GM23338 (cell line): ENCODE measurements around the gene CNOT1. TPM values are rescaled to one million over a fixed set of nuclear protein-coding genes. Genes with fewer than 3 reads are reported as not detected.

Experiments
- ATAC-seq: fragments of 200-7000 bp; cut with Tn5 transposase; 3 replicates; pipeline ENCODE4 v1.9.1; 2020
- DNase-seq: peaks from one replicate; pipeline ENCODE4 v3.0.0-alpha.2; 2015; ENCODE audit warnings: low spot score
- H2AFZ ChIP-seq: fragments of 200-600 bp; sonication (generic); 2 replicates; pipeline ENCODE4 v1.8.0; 2016; ENCODE audit warnings: antibody characterized with exemption, mild to moderate bottlenecking, moderate library complexity
- H3F3A ChIP-seq: fragments of 200-600 bp; sonication (generic); replicated peaks from 2 replicates; pipeline ENCODE4 v1.8.0; 2017; ENCODE audit warnings: antibody characterized with exemption, mixed run types, low read depth
- H3K27ac ChIP-seq: fragments of 200-600 bp; sonication (generic); 2 replicates; pipeline ENCODE4 v1.6.1; 2016; ENCODE audit warnings: low read depth
- H3K27me3 ChIP-seq: fragments of 200-600 bp; sonication (generic); 2 replicates; pipeline ENCODE4 v1.8.0; 2016; ENCODE audit warnings: mild to moderate bottlenecking, mixed run types, moderate library complexity; ENCODE audit not compliant: insufficient read depth
- H3K36me3 ChIP-seq: fragments of 200-600 bp; sonication (generic); 2 replicates; pipeline ENCODE4 v1.8.0; 2016; ENCODE audit warnings: mild to moderate bottlenecking; ENCODE audit not compliant: insufficient read depth
- H3K4me1 ChIP-seq: fragments of 200-600 bp; sonication (generic); 2 replicates; pipeline ENCODE4 v1.8.0; 2016; ENCODE audit warnings: mild to moderate bottlenecking, moderate library complexity; ENCODE audit not compliant: insufficient read depth
- H3K4me2 ChIP-seq: fragments of 200-600 bp; sonication (generic); 2 replicates; pipeline ENCODE4 v1.7.1; 2017; ENCODE audit warnings: mixed run types
- H3K4me3 ChIP-seq: fragments of 200-600 bp; sonication (generic); 2 replicates; pipeline ENCODE4 v1.6.1; 2016; ENCODE audit warnings: mixed run types
- H3K79me2 ChIP-seq: fragments of 200-600 bp; sonication (generic); replicated peaks from 2 replicates; pipeline ENCODE4 v1.8.0; 2017; ENCODE audit warnings: mild to moderate bottlenecking; ENCODE audit not compliant: insufficient read depth
- H3K9me2 ChIP-seq: fragments of 200-600 bp; sonication (generic); 2 replicates; pipeline ENCODE4 v1.8.0; 2017; ENCODE audit not compliant: insufficient read depth
- H4K20me1 ChIP-seq: fragments of 200-600 bp; sonication (generic); replicated peaks from 2 replicates; pipeline ENCODE4 v1.8.0; 2017; ENCODE audit warnings: mild to moderate bottlenecking; ENCODE audit not compliant: insufficient read depth
- H3K27ac Mint-ChIP-seq: 2 replicates; pipeline ENCODE4 v1.8.0; 2020; ENCODE audit warnings: inconsistent platforms, mild to moderate bottlenecking, moderate library complexity, mixed read lengths
- H3K27me3 Mint-ChIP-seq: 3 replicates; pipeline ENCODE4 v1.8.0; 2022; ENCODE audit warnings: low read depth, mild to moderate bottlenecking, moderate library complexity, mixed read lengths, inconsistent platforms; ENCODE audit not compliant: insufficient read depth, poor library complexity
- H3K36me3 Mint-ChIP-seq: 3 replicates; pipeline ENCODE4 v1.8.0; 2021; ENCODE audit warnings: low read depth, mild to moderate bottlenecking, inconsistent platforms, moderate library complexity, mixed read lengths
- H3K4me1 Mint-ChIP-seq: 3 replicates; pipeline ENCODE4 v1.8.0; 2020; ENCODE audit warnings: mild to moderate bottlenecking, inconsistent platforms, mixed read lengths
- H3K4me3 Mint-ChIP-seq: 3 replicates; pipeline ENCODE4 v1.8.0; 2021; ENCODE audit warnings: moderate library complexity, mild to moderate bottlenecking, inconsistent platforms, mixed read lengths
- H3K9me3 Mint-ChIP-seq: 3 replicates; pipeline ENCODE4 v1.8.0; 2020; ENCODE audit warnings: moderate library complexity, mild to moderate bottlenecking, inconsistent platforms, mixed read lengths
- CREB1 ChIP-seq: fragments of 250-450 bp; sonication (Bioruptor Pico); IDR thresholded peaks from 2 replicates; pipeline ENCODE4 v1.5.0; 2020; ENCODE audit warnings: low read depth, mild to moderate bottlenecking, moderate library complexity
- EZH2phosphoT487 ChIP-seq: fragments of 200-600 bp; sonication (generic); IDR thresholded peaks from one replicate; pipeline ENCODE4 v1.8.1; 2018; ENCODE audit warnings: antibody characterized with exemption; ENCODE audit not compliant: unreplicated experiment
- ZNF114 ChIP-seq: fragments of 250-450 bp; sonication (Bioruptor Pico); IDR thresholded peaks from 2 replicates; pipeline ENCODE4 v1.5.0; 2020; ENCODE audit warnings: mild to moderate bottlenecking, moderate library complexity
- ZNF331 ChIP-seq: fragments of 250-450 bp; sonication (Bioruptor Pico); IDR thresholded peaks from 2 replicates; pipeline ENCODE4 v1.5.0; 2020; ENCODE audit warnings: low read depth, mild to moderate bottlenecking, moderate library complexity
- polyA plus RNA-seq: library from polyadenylated mRNA; unstranded; fragments of >200 nt; fragmentation: Nextera tagmentation; extraction: Ambion mirVana; gene quantifications from 2 replicates; pipeline ENCODE4 v1.2.1, GENCODE V29; 2016
- total RNA-seq: library from RNA; depleted of rRNA; stranded (reverse); fragments of >200 nt; shearing (Covaris generic); gene quantifications from 2 replicates; pipeline ENCODE4 v1.2.3, GENCODE V29; 2014
- TF ChIP-seq, protein P1 (sequence below): fragments of 250-450 bp; sonication (Bioruptor Pico); IDR thresholded peaks from 2 replicates; pipeline ENCODE4 v1.5.0; 2020; ENCODE audit warnings: mild to moderate bottlenecking, moderate library complexity
- TF ChIP-seq, protein P2 (sequence below), 2 experiments: fragments of 200-600 bp in 1 of 2; sonication (generic) in 1 of 2; conservative IDR thresholded peaks; 2 replicates each; pipeline versions ENCODE4 v1.5.1 to v1.6.1; 2016 to 2017; ENCODE audit warnings: antibody characterized with exemption in 2 of 2, low read depth in 2 of 2, mild to moderate bottlenecking in 2 of 2, moderate library complexity in 1 of 2

Gene CNOT1
- total and polyA plus RNA-seq, 2 experiments from 2014 or later, result 59.2 to 298 TPM

DNA sequence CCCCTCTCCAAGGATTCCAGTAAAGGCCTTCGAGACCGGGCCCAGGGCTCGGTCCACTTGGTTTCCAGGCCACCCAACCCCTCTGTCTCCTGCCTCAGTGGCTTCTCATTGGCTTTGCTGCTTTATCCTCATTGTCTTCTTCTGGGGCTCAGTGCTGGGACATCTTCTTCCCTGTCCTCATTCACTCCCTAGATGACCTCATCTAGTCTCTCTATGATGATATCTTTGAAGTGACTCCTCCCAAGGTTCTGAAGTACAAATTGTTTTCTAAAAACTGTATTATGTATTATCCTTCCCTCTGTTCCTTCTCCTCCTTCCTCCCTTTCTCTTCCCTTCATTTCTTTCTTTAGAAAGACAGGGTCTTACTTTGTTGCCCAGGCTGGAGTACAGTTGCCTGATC is 156.8 kb downstream of the CNOT1 start (continued):
- TF ChIP-seq, protein P1, sequence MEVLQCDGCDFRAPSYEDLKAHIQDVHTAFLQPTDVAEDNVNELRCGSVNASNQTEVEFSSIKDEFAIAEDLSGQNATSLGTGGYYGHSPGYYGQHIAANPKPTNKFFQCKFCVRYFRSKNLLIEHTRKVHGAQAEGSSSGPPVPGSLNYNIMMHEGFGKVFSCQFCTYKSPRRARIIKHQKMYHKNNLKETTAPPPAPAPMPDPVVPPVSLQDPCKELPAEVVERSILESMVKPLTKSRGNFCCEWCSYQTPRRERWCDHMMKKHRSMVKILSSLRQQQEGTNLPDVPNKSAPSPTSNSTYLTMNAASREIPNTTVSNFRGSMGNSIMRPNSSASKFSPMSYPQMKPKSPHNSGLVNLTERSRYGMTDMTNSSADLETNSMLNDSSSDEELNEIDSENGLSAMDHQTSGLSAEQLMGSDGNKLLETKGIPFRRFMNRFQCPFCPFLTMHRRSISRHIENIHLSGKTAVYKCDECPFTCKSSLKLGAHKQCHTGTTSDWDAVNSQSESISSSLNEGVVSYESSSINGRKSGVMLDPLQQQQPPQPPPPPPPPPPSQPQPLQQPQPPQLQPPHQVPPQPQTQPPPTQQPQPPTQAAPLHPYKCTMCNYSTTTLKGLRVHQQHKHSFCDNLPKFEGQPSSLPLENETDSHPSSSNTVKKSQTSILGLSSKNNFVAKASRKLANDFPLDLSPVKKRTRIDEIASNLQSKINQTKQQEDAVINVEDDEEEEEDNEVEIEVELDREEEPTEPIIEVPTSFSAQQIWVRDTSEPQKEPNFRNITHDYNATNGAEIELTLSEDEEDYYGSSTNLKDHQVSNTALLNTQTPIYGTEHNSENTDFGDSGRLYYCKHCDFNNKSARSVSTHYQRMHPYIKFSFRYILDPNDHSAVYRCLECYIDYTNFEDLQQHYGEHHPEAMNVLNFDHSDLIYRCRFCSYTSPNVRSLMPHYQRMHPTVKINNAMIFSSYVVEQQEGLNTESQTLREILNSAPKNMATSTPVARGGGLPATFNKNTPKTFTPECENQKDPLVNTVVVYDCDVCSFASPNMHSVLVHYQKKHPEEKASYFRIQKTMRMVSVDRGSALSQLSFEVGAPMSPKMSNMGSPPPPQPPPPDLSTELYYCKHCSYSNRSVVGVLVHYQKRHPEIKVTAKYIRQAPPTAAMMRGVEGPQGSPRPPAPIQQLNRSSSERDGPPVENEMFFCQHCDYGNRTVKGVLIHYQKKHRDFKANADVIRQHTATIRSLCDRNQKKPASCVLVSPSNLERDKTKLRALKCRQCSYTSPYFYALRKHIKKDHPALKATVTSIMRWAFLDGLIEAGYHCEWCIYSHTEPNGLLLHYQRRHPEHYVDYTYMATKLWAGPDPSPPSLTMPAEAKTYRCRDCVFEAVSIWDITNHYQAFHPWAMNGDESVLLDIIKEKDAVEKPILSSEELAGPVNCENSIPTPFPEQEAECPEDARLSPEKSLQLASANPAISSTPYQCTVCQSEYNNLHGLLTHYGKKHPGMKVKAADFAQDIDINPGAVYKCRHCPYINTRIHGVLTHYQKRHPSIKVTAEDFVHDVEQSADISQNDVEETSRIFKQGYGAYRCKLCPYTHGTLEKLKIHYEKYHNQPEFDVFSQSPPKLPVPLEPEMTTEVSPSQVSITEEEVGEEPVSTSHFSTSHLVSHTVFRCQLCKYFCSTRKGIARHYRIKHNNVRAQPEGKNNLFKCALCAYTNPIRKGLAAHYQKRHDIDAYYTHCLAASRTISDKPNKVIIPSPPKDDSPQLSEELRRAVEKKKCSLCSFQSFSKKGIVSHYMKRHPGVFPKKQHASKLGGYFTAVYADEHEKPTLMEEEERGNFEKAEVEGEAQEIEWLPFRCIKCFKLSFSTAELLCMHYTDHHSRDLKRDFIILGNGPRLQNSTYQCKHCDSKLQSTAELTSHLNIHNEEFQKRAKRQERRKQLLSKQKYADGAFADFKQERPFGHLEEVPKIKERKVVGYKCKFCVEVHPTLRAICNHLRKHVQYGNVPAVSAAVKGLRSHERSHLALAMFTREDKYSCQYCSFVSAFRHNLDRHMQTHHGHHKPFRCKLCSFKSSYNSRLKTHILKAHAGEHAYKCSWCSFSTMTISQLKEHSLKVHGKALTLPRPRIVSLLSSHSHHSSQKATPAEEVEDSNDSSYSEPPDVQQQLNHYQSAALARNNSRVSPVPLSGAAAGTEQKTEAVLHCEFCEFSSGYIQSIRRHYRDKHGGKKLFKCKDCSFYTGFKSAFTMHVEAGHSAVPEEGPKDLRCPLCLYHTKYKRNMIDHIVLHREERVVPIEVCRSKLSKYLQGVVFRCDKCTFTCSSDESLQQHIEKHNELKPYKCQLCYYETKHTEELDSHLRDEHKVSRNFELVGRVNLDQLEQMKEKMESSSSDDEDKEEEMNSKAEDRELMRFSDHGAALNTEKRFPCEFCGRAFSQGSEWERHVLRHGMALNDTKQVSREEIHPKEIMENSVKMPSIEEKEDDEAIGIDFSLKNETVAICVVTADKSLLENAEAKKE (CRISPR knock-in tag), result no peak
- TF ChIP-seq EZH2phosphoT487 (no peak), CREB1 (no peak), ZNF114 (no peak)
- TF ChIP-seq, protein P2, sequence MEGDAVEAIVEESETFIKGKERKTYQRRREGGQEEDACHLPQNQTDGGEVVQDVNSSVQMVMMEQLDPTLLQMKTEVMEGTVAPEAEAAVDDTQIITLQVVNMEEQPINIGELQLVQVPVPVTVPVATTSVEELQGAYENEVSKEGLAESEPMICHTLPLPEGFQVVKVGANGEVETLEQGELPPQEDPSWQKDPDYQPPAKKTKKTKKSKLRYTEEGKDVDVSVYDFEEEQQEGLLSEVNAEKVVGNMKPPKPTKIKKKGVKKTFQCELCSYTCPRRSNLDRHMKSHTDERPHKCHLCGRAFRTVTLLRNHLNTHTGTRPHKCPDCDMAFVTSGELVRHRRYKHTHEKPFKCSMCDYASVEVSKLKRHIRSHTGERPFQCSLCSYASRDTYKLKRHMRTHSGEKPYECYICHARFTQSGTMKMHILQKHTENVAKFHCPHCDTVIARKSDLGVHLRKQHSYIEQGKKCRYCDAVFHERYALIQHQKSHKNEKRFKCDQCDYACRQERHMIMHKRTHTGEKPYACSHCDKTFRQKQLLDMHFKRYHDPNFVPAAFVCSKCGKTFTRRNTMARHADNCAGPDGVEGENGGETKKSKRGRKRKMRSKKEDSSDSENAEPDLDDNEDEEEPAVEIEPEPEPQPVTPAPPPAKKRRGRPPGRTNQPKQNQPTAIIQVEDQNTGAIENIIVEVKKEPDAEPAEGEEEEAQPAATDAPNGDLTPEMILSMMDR (conservative IDR thresholded peaks at IDR 0.05; ENCODE audit: low read depth in 2 of 2), result no peak

DNA sequence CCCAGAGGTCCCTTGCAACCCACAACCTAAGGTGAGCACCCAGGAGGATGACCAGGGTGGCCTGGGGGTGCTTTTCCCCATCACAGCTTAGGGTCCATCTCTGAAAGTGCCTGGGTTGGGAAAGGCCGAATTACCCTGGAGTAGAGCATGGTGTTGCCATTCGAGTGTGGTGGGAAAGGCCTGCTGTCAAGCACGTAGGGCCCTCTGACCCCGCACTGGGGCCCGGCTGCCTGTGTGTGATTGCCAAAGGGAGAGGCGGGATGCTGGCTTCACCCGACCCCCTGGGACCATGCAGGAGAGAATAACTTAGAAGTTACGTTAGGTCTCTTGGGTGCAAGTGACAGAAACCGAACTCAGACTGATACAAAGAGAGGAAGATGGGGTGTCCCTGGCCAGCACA is 157.4 kb downstream of the CNOT1 start:
- H2AFZ ChIP-seq, result no peak overlapping the region
- Mint-ChIP-seq H3K4me1 (peaks cover 17% of the 10 kb centered on the region), H3K9me3 (no peaks in the 10 kb centered on the region), H3K27ac (no peak overlapping the region), H3K36me3 (no peaks in the 10 kb centered on the region), H3K27me3 (peaks cover 17% of the 10 kb centered on the region), H3K4me3 (no peak overlapping the region)
- H3K9me2 ChIP-seq, result no peaks in the 10 kb centered on the region
- TF ChIP-seq, protein P1 (CRISPR knock-in tag), result no peak
- TF ChIP-seq ZNF331 (CRISPR knock-in tag), result no peak
- H3K4me3 ChIP-seq, result no peak overlapping the region
- H3F3A ChIP-seq, result no peaks in the 10 kb centered on the region
- no peaks in the 10 kb centered on the region for H3K27me3 ChIP-seq
- ATAC-seq (no peak), DNase-seq (no peak)
- H3K79me2 ChIP-seq, result no peaks in the 10 kb centered on the region
- H3K4me1 ChIP-seq, result peaks cover 14% of the 10 kb centered on the region
- no peak overlapping the region for H3K27ac ChIP-seq
- no peaks in the 10 kb centered on the region for H3K36me3 ChIP-seq
- H4K20me1 ChIP-seq, result no peaks in the 10 kb centered on the region
- H3K4me2 ChIP-seq, result no peak overlapping the region
